ENCODE results near the gene TRIM9. TPM values are rescaled to one million over a fixed set of nuclear protein-coding genes. Genes with fewer than 3 reads are reported as not detected.

TRIM9 gene
- total and polyA plus RNA-seq, 4 donors = 0.08 to 1.3 (median 0.50) TPM

DNA sequence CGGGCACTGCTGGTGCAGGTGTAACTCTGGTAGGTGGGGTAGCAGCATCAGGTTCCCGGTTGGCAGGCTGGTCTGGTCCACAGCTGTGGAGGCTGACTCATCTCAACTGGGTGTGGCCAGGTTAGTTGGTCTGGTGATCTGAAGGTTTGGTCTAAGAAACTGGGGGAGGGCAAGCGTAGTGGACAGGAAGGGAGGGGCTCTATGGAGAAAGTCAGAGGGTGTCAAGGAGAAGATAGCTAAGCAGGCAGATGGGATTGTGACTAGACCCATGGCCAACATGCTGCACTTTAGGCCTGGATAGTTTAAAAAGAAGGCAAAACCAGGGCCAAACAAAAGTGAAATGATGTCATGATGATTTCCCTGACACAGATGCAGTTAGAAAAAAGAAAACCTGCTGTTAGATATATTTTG lies 7.9 kb downstream of the TRIM9 start:
- TF ChIP-seq CTCF (IDR thresholded peaks at IDR 0.05; ENCODE audit: control extremely low read depth, extremely low read depth) = no peak
- ATAC-seq (ENCODE audit: insufficient read depth, low FRiP score) = no peak
- WGBS, 2 donors = 86 to 89% methylated on average over 3 of the region's 3 CpGs

DNA sequence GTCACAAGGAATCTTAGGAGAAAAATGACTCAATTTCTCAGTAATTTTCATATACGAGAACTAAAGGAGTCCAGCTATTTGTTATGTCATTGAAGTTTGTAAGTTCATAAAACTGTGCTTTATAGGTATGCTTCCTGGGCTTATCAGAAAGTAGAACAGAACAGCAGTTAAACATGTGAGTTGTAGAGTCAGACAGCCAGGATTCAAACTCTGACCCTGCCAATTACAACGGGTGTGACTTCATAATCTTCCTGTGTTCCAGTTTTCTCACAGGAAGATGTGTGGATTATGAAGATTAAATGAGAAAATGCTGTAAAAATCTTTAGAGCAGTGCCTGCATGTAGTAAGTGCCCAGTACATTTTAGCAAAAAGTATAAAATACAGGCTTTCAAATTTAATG lies 8.9 kb downstream of the TRIM9 start:
- Histone ChIP-seq H3K27me3 (ENCODE audit: control insufficient read depth in 3 of 3, insufficient read depth in 3 of 3, low read length in 2 of 3) (peaks cover 0 to 11% (median 0%) of the 10 kb centered on the region in 3 donors), H3K9ac (ENCODE audit: insufficient read depth in 1 of 2, low read length in 2 of 2) (no peak overlapping the region), H3K9me3 (ENCODE audit: control insufficient read depth in 4 of 4, insufficient read depth in 3 of 4, low read length in 3 of 4) (peaks cover 0 to 1% (median 0%) of the 10 kb centered on the region in 4 donors), H3K4me3 (no peak overlapping the region), H3K36me3 (ENCODE audit: control insufficient read depth in 4 of 4, insufficient read depth in 4 of 4, low read length in 4 of 4) (no peaks in the 10 kb centered on the region), H3K27ac (ENCODE audit: low read depth in 1 of 2, low read length in 1 of 2) (no peak overlapping the region), H3K4me1 (ENCODE audit: control insufficient read depth in 5 of 5, insufficient read depth in 5 of 5, low read length in 5 of 5) (peaks cover 0 to 3% (median 0%) of the 10 kb centered on the region in 5 donors)
- no peak for TF ChIP-seq CTCF (IDR thresholded peaks at IDR 0.05; ENCODE audit: control extremely low read depth, extremely low read depth)
- WGBS, 2 donors = 47 to 65% methylated on average over 2 of the region's 2 CpGs
- no peak for ATAC-seq (ENCODE audit: insufficient read depth, low FRiP score)
- DNase-seq = no peak

More for the DNA sequence above, 7.9 kb downstream of the TRIM9 start:
- Histone ChIP-seq H3K4me3 (no peak overlapping the region), H3K27me3 (ENCODE audit: control insufficient read depth in 3 of 3, insufficient read depth in 3 of 3, low read length in 2 of 3) (peaks cover 0 to 21% (median under 1%) of the 10 kb centered on the region in 3 donors), H3K9ac (ENCODE audit: insufficient read depth in 1 of 2, low read length in 2 of 2) (no peak overlapping the region), H3K4me1 (ENCODE audit: control insufficient read depth in 5 of 5, insufficient read depth in 5 of 5, low read length in 5 of 5) (peaks cover 0 to 2% (median 0%) of the 10 kb centered on the region in 5 donors), H3K36me3 (ENCODE audit: control insufficient read depth in 4 of 4, insufficient read depth in 4 of 4, low read length in 4 of 4) (no peaks in the 10 kb centered on the region), H3K9me3 (ENCODE audit: control insufficient read depth in 4 of 4, insufficient read depth in 3 of 4, low read length in 3 of 4) (no peaks in the 10 kb centered on the region), H3K27ac (ENCODE audit: low read depth in 1 of 2, low read length in 1 of 2) (no peak overlapping the region)
- DNase-seq = no peak

DNA sequence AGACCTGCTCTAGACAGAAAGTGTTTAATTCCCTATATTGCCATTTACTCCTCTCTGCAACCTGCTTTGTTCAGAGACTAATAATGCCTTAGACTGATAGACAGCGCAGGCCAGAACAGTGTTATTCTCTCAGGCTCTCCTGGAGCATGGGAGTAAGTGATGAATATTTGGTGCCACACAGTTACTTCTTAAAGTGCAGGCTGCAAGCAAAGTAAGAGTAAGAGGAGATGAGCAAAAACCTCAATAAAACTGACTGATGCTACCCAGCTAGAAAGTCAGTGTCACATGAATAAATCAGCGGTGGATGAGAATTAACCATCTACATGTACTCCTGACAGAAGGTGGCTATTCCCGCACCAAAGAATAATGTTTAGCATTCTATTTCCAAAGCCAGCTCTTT lies 9.9 kb downstream of the TRIM9 start:
- Histone ChIP-seq H3K4me1 (ENCODE audit: control insufficient read depth in 5 of 5, insufficient read depth in 5 of 5, low read length in 5 of 5) (peaks cover 0 to 4% (median 2%) of the 10 kb centered on the region in 5 donors), H3K27ac (ENCODE audit: low read depth in 1 of 2, low read length in 1 of 2) (no peak overlapping the region), H3K4me3 (no peak overlapping the region), H3K9me3 (ENCODE audit: control insufficient read depth in 4 of 4, insufficient read depth in 3 of 4, low read length in 3 of 4) (peaks cover 0 to 1% (median 0%) of the 10 kb centered on the region in 4 donors), H3K9ac (ENCODE audit: insufficient read depth in 1 of 2, low read length in 2 of 2) (no peak overlapping the region), H3K36me3 (ENCODE audit: control insufficient read depth in 4 of 4, insufficient read depth in 4 of 4, low read length in 4 of 4) (no peaks in the 10 kb centered on the region), H3K27me3 (ENCODE audit: control insufficient read depth in 3 of 3, insufficient read depth in 3 of 3, low read length in 2 of 3) (peaks cover 0 to 3% (median 0%) of the 10 kb centered on the region in 3 donors)
- no peak for ATAC-seq (ENCODE audit: insufficient read depth, low FRiP score)
- no peak for DNase-seq
- TF ChIP-seq CTCF (IDR thresholded peaks at IDR 0.05; ENCODE audit: control extremely low read depth, extremely low read depth) = no peak
- 95 to 96% methylated on average over 3 of the region's 3 CpGs for WGBS, 2 donors

GRCh38 chr14:51084507-51084906 lies 10.4 kb downstream of the TRIM9 start:
- ATAC-seq (ENCODE audit: insufficient read depth, low FRiP score) = no peak
- Histone ChIP-seq H3K4me1 (ENCODE audit: control insufficient read depth in 5 of 5, insufficient read depth in 5 of 5, low read length in 5 of 5) (peaks cover 0 to 4% (median 2%) of the 10 kb centered on the region in 5 donors), H3K9me3 (ENCODE audit: control insufficient read depth in 4 of 4, insufficient read depth in 3 of 4, low read length in 3 of 4) (peaks cover 0 to 1% (median 0%) of the 10 kb centered on the region in 4 donors), H3K9ac (ENCODE audit: insufficient read depth in 1 of 2, low read length in 2 of 2) (no peak overlapping the region), H3K36me3 (ENCODE audit: control insufficient read depth in 4 of 4, insufficient read depth in 4 of 4, low read length in 4 of 4) (no peaks in the 10 kb centered on the region), H3K4me3 (no peak overlapping the region), H3K27me3 (ENCODE audit: control insufficient read depth in 3 of 3, insufficient read depth in 3 of 3, low read length in 2 of 3) (no peaks in the 10 kb centered on the region), H3K27ac (ENCODE audit: low read depth in 1 of 2, low read length in 1 of 2) (no peak overlapping the region)
- DNase-seq = no peak
- TF ChIP-seq CTCF (IDR thresholded peaks at IDR 0.05; ENCODE audit: control extremely low read depth, extremely low read depth) = no peak
